Effector CD8-positive, alpha-beta T cell (primary cell): ENCODE results near the gene BCL11B.

Experiments used
- DNase-seq: peaks from one replicate; lab custom pipeline; 2025; lab: John Stamatoyannopoulos, UW

Gene BCL11B

GRCh38 chr14:99159341-99160340 is 112.4 kb downstream of the BCL11B start:
- DNase-seq, result no peak

GRCh38 chr14:99158646-99159165 is 113.3 kb downstream of the BCL11B start:
- DNase-seq, result no peak

- no peak for DNase-seq
Measured at GRCh38 chr14:99158150-99158549, 113.8 kb downstream of the BCL11B start.

- no peak for DNase-seq
Measured at GRCh38 chr14:99157676-99158075, 114.3 kb downstream of the BCL11B start.

GRCh38 chr14:99157246-99157645 is 114.8 kb downstream of the BCL11B start:
- no peak for DNase-seq

GRCh38 chr14:99156814-99157213 is 115.2 kb downstream of the BCL11B start:
- DNase-seq, result no peak

GRCh38 chr14:99156090-99156425 is 115.9 kb downstream of the BCL11B start:
- DNase-seq, result no peak

- no peak for DNase-seq
Measured at GRCh38 chr14:99155173-99156089, 116.6 kb downstream of the BCL11B start.

GRCh38 chr14:99150236-99150635 is 121.8 kb downstream of the BCL11B start:
- DNase-seq, result no peak

- no peak for DNase-seq
Measured at GRCh38 chr14:99148861-99149610, 123.0 kb downstream of the BCL11B start.

GRCh38 chr14:99148131-99148530 is 123.9 kb downstream of the BCL11B start:
- no peak for DNase-seq

GRCh38 chr14:99147366-99147740 is 124.6 kb downstream of the BCL11B start:
- no peak for DNase-seq

- DNase-seq, result no peak
Measured at GRCh38 chr14:99146616-99147365, 125.2 kb downstream of the BCL11B start.

GRCh38 chr14:99145307-99145706 is 126.7 kb downstream of the BCL11B start:
- DNase-seq, result no peak

GRCh38 chr14:99143793-99144192 is 128.2 kb downstream of the BCL11B start:
- DNase-seq, result no peak

- DNase-seq, result no peak
Measured at GRCh38 chr14:99143126-99143525, 128.9 kb downstream of the BCL11B start.

- DNase-seq, result no peak
Measured at GRCh38 chr14:99141236-99141635, 130.8 kb downstream of the BCL11B start.

GRCh38 chr14:99138999-99139865 is 132.8 kb downstream of the BCL11B start:
- no peak for DNase-seq

- no peak for DNase-seq
Measured at GRCh38 chr14:99137913-99138571, 134.0 kb downstream of the BCL11B start.
